ENCODE results near the gene TMOD1.
"Not testable (repeated sequence)": the region's sequence is repeated elsewhere in the genome, so short reads cannot be mapped to it uniquely, and the experiment has no call there.

TMOD1 gene

GRCh38 chr9:97501177-97501971 is at the start of gene TMOD1:
TSS of gene TMOD1 (plus strand) at chr9:97501666. CDS start at chr9:97524189, 22,523 bp downstream.
- no peak for DNase-seq (ENCODE audit: low read depth, low spot score)

GRCh38 chr9:97453573-97453972 is 47.9 kb upstream of the TMOD1 start:
- not testable (repeated sequence) for DNase-seq (ENCODE audit: low read depth, low spot score)

- not testable (repeated sequence) for DNase-seq (ENCODE audit: low read depth, low spot score)
Measured at GRCh38 chr9:97456841-97457240, 44.6 kb upstream of the TMOD1 start.

- DNase-seq (ENCODE audit: low read depth, low spot score), result no peak
Measured at GRCh38 chr9:97459326-97459725, 42.1 kb upstream of the TMOD1 start.

- DNase-seq (ENCODE audit: low read depth, low spot score), result no peak
Measured at GRCh38 chr9:97462159-97462558, 39.3 kb upstream of the TMOD1 start.

- DNase-seq (ENCODE audit: low read depth, low spot score), result no peak
Measured at GRCh38 chr9:97462914-97463313, 38.6 kb upstream of the TMOD1 start.

- peak; percentile 38 for DNase-seq (ENCODE audit: low read depth, low spot score)
Measured at GRCh38 chr9:97468658-97469448, 32.6 kb upstream of the TMOD1 start.

GRCh38 chr9:97470076-97470475 is 31.4 kb upstream of the TMOD1 start:
- no peak for DNase-seq (ENCODE audit: low read depth, low spot score)

GRCh38 chr9:97473717-97474116 is 27.7 kb upstream of the TMOD1 start:
- no peak for DNase-seq (ENCODE audit: low read depth, low spot score)

GRCh38 chr9:97474372-97474925 is 27.0 kb upstream of the TMOD1 start:
- DNase-seq (ENCODE audit: low read depth, low spot score), result no peak

- no peak for DNase-seq (ENCODE audit: low read depth, low spot score)
Measured at GRCh38 chr9:97475059-97475458, 26.4 kb upstream of the TMOD1 start.

GRCh38 chr9:97478301-97478981 is 23.0 kb upstream of the TMOD1 start:
- DNase-seq (ENCODE audit: low read depth, low spot score), result no peak

GRCh38 chr9:97479496-97480159 is 21.8 kb upstream of the TMOD1 start:
- DNase-seq (ENCODE audit: low read depth, low spot score), result no peak

GRCh38 chr9:97480174-97480573 is 21.3 kb upstream of the TMOD1 start:
- DNase-seq (ENCODE audit: low read depth, low spot score), result no peak

- DNase-seq (ENCODE audit: low read depth, low spot score), result no peak
Measured at GRCh38 chr9:97480749-97481148, 20.7 kb upstream of the TMOD1 start.

- DNase-seq (ENCODE audit: low read depth, low spot score), result no peak
Measured at GRCh38 chr9:97484134-97484533, 17.3 kb upstream of the TMOD1 start.

GRCh38 chr9:97487107-97487506 is 14.4 kb upstream of the TMOD1 start:
- DNase-seq (ENCODE audit: low read depth, low spot score), result no peak

GRCh38 chr9:97487861-97488260 is 13.6 kb upstream of the TMOD1 start:
- no peak for DNase-seq (ENCODE audit: low read depth, low spot score)

GRCh38 chr9:97491216-97491999 is 10.1 kb upstream of the TMOD1 start:
- DNase-seq (ENCODE audit: low read depth, low spot score), result no peak

- DNase-seq (ENCODE audit: low read depth, low spot score), result not testable (repeated sequence)
Measured at GRCh38 chr9:97497558-97498375, 3.7 kb upstream of the TMOD1 start.

All from iPS DF 19.7 (cell line).